ENCODE measurements around the gene NMUR1. TPM values are rescaled to one million over a fixed set of nuclear protein-coding genes. Genes with fewer than 3 reads are reported as not detected.

Gene NMUR1
- total RNA-seq: 10 to 100 TPM in 1 of 4 donors, 1 to 10 TPM in 2, under 1 TPM in 1; 0.51 to 10.2 (median 2.5) TPM

GRCh38 chr2:231530099-231531011 is at the start of gene NMUR1:
TSS of gene NMUR1 (minus strand) at chr2:231530445. CDS start at chr2:231530361, 84 bp downstream.
- no peak for TF ChIP-seq CTCF (IDR thresholded peaks at IDR 0.05; ENCODE audit: low read depth)

- TF ChIP-seq CTCF (IDR thresholded peaks at IDR 0.05; ENCODE audit: low read depth): no peak
These were observed 49.3 kb upstream of the NMUR1 start for GRCh38 chr2:231579560-231579959.

GRCh38 chr2:231576465-231576864 is 46.2 kb upstream of the NMUR1 start:
- TF ChIP-seq CTCF (IDR thresholded peaks at IDR 0.05; ENCODE audit: low read depth): no peak

- no peak for TF ChIP-seq CTCF (IDR thresholded peaks at IDR 0.05; ENCODE audit: low read depth)
These were observed 45.5 kb upstream of the NMUR1 start for GRCh38 chr2:231575612-231576256.

GRCh38 chr2:231573698-231574421 is 43.6 kb upstream of the NMUR1 start:
- no peak for TF ChIP-seq CTCF (IDR thresholded peaks at IDR 0.05; ENCODE audit: low read depth)

GRCh38 chr2:231573096-231573495 is 42.9 kb upstream of the NMUR1 start:
- TF ChIP-seq CTCF (IDR thresholded peaks at IDR 0.05; ENCODE audit: low read depth): no peak

All from subcutaneous adipose tissue (tissue), 4 donors.